Body of pancreas (tissue), 4 donors: ENCODE data around the gene CDKN2D. TPM values are rescaled to one million over a fixed set of nuclear protein-coding genes. Genes with fewer than 3 reads are reported as not detected.

ENCODE experiments used
- ATAC-seq: fragments of 150-250 bp; one replicate; pipeline ENCODE4 v1.9.1; 2016
- DNase-seq, 4 donors: peaks; one replicate each; pipeline ENCODE4 v3.0.0-alpha.2; 2019
- H3K27ac ChIP-seq, 4 donors: fragments of 200-600 bp; sonication (generic); 1 replicate in 3 of 4; 2 replicates in 1 of 4; pipeline versions ENCODE4 v1.5.1 to v1.6.1; 2016 to 2019; ENCODE audit warnings: mild to moderate bottlenecking in 1 of 4, mixed read lengths in 1 of 4, moderate library complexity in 1 of 4
- H3K27me3 ChIP-seq, 2 donors: fragments of 200-600 bp; sonication (generic); one replicate each; pipeline ENCODE4 v1.6.0; 2016; ENCODE audit warnings: mild to moderate bottlenecking in 1 of 2
- H3K36me3 ChIP-seq, 2 donors: fragments of 200-600 bp; sonication (generic); replicated peaks in 1 of 2; 2 replicates each; pipeline ENCODE4 v1.5.1; 2016; ENCODE audit warnings: low read depth in 2 of 2; ENCODE audit not compliant: insufficient read depth in 1 of 2
- H3K4me1 ChIP-seq: fragments of 200-600 bp; sonication (generic); one replicate; pipeline ENCODE4 v1.6.0; 2016
- H3K4me3 ChIP-seq, 2 donors: fragments of 200-600 bp; sonication (generic); 1 replicate in 1 of 2; 2 replicates in 1 of 2; pipeline ENCODE4 v1.5.1; 2016 to 2019
- H3K9me3 ChIP-seq, 3 donors: fragments of 200-600 bp; sonication (generic); 1 replicate in 2 of 3; 2 replicates in 1 of 3; pipeline ENCODE4 v1.5.1; 2016
- CTCF ChIP-seq, 7 experiments: fragments of 450-650 bp in 4 of 7; fragments of 200-600 bp in 3 of 7; sonication (generic) in 3 of 7; IDR thresholded peaks; one replicate each; pipeline ENCODE4 v1.5.1; 2016 to 2019; ENCODE audit warnings: antibody characterized with exemption in 7 of 7
- POLR2A ChIP-seq, 3 donors: fragments of 450-650 bp; IDR thresholded peaks; one replicate each; pipeline ENCODE4 v1.6.1; 2016; ENCODE audit warnings: antibody characterized with exemption in 3 of 3, mild to moderate bottlenecking in 2 of 3
- WGBS, 2 donors: methylation state at CpG; one replicate each; pipeline ENCODE4 v1.1.5; 2017; 5-methylcytosine and 5-hydroxymethylcytosine counted together
- intact Hi-C: fragments of 100-400 bp; cut with DNase I; formaldehyde crosslinking; loops from one replicate; pipeline ENCODE4 v1.15.1; 2023
- total RNA-seq, 2 donors: library from RNA; depleted of rRNA; stranded (reverse); fragments of >200 nt; gene quantifications; one replicate each; pipeline ENCODE4 v1.1.0, GENCODE V29; 2016

The CDKN2D gene
- total RNA-seq, 2 donors from 2014 or later: 2.6 to 4.9 TPM

- ATAC-seq (peak; percentile 95), DNase-seq (peak; percentile 81 to 88 (median 83))
- H3K9me3 ChIP-seq: no peaks in the 10 kb centered on the region
- peaks cover 27% of the 10 kb centered on the region for H3K4me1 ChIP-seq
- WGBS, 2 donors: 1 to 4% methylated on average over 8 to 50 of the region's 76 CpGs
- no peaks in the 10 kb centered on the region for H3K36me3 ChIP-seq
- no peak for TF ChIP-seq CTCF (IDR thresholded peaks at IDR 0.05)
- TF ChIP-seq POLR2A (IDR thresholded peaks at IDR 0.05): peak in 2 of 3 donors; percentile 28 to 55
- H3K27me3 ChIP-seq: no peaks in the 10 kb centered on the region
- H3K27ac ChIP-seq: peak overlapping the region; percentile 2 to 86 (median 64)
- intact Hi-C loops: no loop called here
- peak overlapping the region; percentile 57 to 93 for H3K4me3 ChIP-seq
Observed at GRCh38 chr19:10602330-10603083, 33.7 kb upstream of the CDKN2D start.

- no peak for ATAC-seq
- H3K4me3 ChIP-seq: no peak overlapping the region
- H3K9me3 ChIP-seq: no peaks in the 10 kb centered on the region
- intact Hi-C loops: no loop called here
- no peaks in the 10 kb centered on the region for H3K36me3 ChIP-seq
- H3K4me1 ChIP-seq: peaks cover 27% of the 10 kb centered on the region
- H3K27ac ChIP-seq: peak overlapping the region in 1 of 4 donors; percentile 17
- no peaks in the 10 kb centered on the region for H3K27me3 ChIP-seq
- no peak for DNase-seq
- no peak for TF ChIP-seq POLR2A (IDR thresholded peaks at IDR 0.05)
- TF ChIP-seq CTCF (IDR thresholded peaks at IDR 0.05): no peak
- 20 to 34% methylated on average over 5 to 7 of the region's 7 CpGs for WGBS, 2 donors
Observed at GRCh38 chr19:10601999-10602329, 33.2 kb upstream of the CDKN2D start.

GRCh38 chr19:10600149-10600548, 31.4 kb upstream of the CDKN2D start:
- intact Hi-C loops: no loop called here
- H3K9me3 ChIP-seq: no peaks in the 10 kb centered on the region
- 90 to 96% methylated on average over 5 of the region's 5 CpGs for WGBS, 2 donors
- no peak overlapping the region for H3K4me3 ChIP-seq
- no peak for TF ChIP-seq POLR2A (IDR thresholded peaks at IDR 0.05)
- no peak for TF ChIP-seq CTCF (IDR thresholded peaks at IDR 0.05)
- peaks cover 27% of the 10 kb centered on the region for H3K4me1 ChIP-seq
- H3K36me3 ChIP-seq: no peaks in the 10 kb centered on the region
- ATAC-seq: no peak
- DNase-seq: no peak
- H3K27me3 ChIP-seq: no peaks in the 10 kb centered on the region
- H3K27ac ChIP-seq: no peak overlapping the region

- no peaks in the 10 kb centered on the region for H3K27me3 ChIP-seq
- peak overlapping the region; percentile 23 to 61 (median 57) for H3K27ac ChIP-seq
- peaks cover 10% of the 10 kb centered on the region for H3K4me1 ChIP-seq
- peak; percentile 28 to 52 (median 50) for DNase-seq
- TF ChIP-seq CTCF (IDR thresholded peaks at IDR 0.05): no peak
- TF ChIP-seq POLR2A (IDR thresholded peaks at IDR 0.05): no peak
- ATAC-seq: peak; percentile 89
- H3K36me3 ChIP-seq: no peaks in the 10 kb centered on the region
- intact Hi-C loops: no loop called here
- H3K9me3 ChIP-seq: no peaks in the 10 kb centered on the region
- H3K4me3 ChIP-seq: no peak overlapping the region
- WGBS, 2 donors: 54 to 63% methylated on average over 9 of the region's 9 CpGs
Observed at GRCh38 chr19:10593820-10594637, 25.2 kb upstream of the CDKN2D start.
